HL-60 (cell line): Measurements from ENCODE around the gene SSBP4.

ENCODE experiments used
- GABPA ChIP-seq: IDR thresholded peaks from 2 replicates; pipeline ENCODE4 v1.6.1; 2012; ENCODE audit warnings: low read depth
- POLR2AphosphoS5 ChIP-seq: IDR thresholded peaks from 2 replicates; pipeline ENCODE4 v1.6.1; 2012; ENCODE audit warnings: low read depth
- SPI1 ChIP-seq: IDR thresholded peaks from 2 replicates; pipeline ENCODE4 v1.6.1; 2012; ENCODE audit warnings: low read depth, mild to moderate bottlenecking, borderline replicate concordance
- TF ChIP-seq, protein P1 (sequence below): IDR thresholded peaks from one replicate; pipeline ENCODE4 v1.5.1; 2011; ENCODE audit warnings: low read length, control low read depth, inconsistent platforms; ENCODE audit not compliant: insufficient read depth
- TF ChIP-seq, protein P2 (sequence below): IDR thresholded peaks from 2 replicates; pipeline ENCODE4 v1.6.1; 2012; ENCODE audit warnings: low read depth; ENCODE audit not compliant: insufficient replicate concordance

DNA sequence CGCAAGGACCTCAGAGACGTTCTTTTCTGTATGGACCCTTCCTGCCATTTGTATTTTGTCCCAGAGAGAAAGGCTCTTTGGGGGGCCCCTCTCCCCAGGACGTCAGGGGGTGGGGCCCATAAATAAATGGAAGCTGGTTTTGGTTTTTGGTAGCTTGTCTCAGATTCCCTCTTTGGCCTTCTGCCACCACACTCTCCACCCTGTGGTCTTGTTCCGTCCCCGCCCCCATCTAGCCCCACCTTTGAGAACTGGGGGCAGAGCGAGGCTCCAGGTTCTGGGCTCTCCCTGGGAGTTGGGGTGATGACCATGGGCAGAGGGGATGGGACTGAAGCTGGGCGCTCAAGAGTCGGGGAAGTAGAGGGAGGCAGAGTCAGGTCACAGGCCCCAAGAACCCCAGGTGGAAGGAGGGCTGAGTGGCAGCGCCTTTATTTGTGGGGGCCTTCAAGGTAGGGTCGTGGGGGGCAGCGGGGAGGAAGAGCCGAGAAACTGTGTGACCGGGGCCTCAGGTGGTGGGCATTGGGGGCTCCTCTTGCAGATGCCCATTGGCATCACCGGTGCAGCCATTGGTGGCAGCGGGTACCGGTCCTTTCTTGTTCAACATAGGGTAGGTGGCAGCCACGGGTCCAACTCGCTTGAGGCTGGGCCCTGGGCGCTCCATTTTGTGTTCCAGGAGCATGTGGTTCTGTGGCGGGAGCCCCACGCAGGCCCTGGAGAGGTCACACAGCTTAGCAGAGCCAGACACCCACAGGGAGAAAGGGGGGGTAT, 15.4 kb downstream of the SSBP4 start:
- TF ChIP-seq, protein P1, sequence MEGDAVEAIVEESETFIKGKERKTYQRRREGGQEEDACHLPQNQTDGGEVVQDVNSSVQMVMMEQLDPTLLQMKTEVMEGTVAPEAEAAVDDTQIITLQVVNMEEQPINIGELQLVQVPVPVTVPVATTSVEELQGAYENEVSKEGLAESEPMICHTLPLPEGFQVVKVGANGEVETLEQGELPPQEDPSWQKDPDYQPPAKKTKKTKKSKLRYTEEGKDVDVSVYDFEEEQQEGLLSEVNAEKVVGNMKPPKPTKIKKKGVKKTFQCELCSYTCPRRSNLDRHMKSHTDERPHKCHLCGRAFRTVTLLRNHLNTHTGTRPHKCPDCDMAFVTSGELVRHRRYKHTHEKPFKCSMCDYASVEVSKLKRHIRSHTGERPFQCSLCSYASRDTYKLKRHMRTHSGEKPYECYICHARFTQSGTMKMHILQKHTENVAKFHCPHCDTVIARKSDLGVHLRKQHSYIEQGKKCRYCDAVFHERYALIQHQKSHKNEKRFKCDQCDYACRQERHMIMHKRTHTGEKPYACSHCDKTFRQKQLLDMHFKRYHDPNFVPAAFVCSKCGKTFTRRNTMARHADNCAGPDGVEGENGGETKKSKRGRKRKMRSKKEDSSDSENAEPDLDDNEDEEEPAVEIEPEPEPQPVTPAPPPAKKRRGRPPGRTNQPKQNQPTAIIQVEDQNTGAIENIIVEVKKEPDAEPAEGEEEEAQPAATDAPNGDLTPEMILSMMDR = no peak
- TF ChIP-seq POLR2AphosphoS5 (no peak), GABPA (no peak), SPI1 (no peak)
- TF ChIP-seq, protein P2, sequence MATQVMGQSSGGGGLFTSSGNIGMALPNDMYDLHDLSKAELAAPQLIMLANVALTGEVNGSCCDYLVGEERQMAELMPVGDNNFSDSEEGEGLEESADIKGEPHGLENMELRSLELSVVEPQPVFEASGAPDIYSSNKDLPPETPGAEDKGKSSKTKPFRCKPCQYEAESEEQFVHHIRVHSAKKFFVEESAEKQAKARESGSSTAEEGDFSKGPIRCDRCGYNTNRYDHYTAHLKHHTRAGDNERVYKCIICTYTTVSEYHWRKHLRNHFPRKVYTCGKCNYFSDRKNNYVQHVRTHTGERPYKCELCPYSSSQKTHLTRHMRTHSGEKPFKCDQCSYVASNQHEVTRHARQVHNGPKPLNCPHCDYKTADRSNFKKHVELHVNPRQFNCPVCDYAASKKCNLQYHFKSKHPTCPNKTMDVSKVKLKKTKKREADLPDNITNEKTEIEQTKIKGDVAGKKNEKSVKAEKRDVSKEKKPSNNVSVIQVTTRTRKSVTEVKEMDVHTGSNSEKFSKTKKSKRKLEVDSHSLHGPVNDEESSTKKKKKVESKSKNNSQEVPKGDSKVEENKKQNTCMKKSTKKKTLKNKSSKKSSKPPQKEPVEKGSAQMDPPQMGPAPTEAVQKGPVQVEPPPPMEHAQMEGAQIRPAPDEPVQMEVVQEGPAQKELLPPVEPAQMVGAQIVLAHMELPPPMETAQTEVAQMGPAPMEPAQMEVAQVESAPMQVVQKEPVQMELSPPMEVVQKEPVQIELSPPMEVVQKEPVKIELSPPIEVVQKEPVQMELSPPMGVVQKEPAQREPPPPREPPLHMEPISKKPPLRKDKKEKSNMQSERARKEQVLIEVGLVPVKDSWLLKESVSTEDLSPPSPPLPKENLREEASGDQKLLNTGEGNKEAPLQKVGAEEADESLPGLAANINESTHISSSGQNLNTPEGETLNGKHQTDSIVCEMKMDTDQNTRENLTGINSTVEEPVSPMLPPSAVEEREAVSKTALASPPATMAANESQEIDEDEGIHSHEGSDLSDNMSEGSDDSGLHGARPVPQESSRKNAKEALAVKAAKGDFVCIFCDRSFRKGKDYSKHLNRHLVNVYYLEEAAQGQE = no peak
